A549 (cell line): ENCODE data around the gene ARHGEF6. TPM values are rescaled to one million over a fixed set of nuclear protein-coding genes. Genes with fewer than 3 reads are reported as not detected.
"Not testable (repeated sequence)": the region's sequence is repeated elsewhere in the genome, so short reads cannot be mapped to it uniquely, and the experiment has no call there.

Source experiments
- ATAC-seq, 2 experiments: fragments of 200-7000 bp in 1 of 2; fragments of >200 bp in 1 of 2; cut with Nextera tagmentation in 1 of 2; cut with Tn5 transposase in 1 of 2; 3 replicates each; pipeline versions ENCODE4 v1.8.0 to v1.9.1; 2018 to 2020; ENCODE audit warnings: mild to moderate bottlenecking in 1 of 2, moderate library complexity in 1 of 2
- CTCF ChIA-PET: fragments of 300-600 bp; sonication (Branson Sonifier 250); formaldehyde crosslinking; extraction: SDS; loops from one replicate; lab custom pipeline; 2021; ENCODE audit warnings: antibody characterized with exemption, inconsistent platforms; lab: Yijun Ruan, JAX
- POLR2A ChIA-PET: fragments of 350-600 bp; formaldehyde crosslinking; extraction: SDS; loops from one replicate; lab custom pipeline; 2021; ENCODE audit warnings: antibody characterized with exemption, inconsistent platforms; lab: Yijun Ruan, JAX
- DNase-seq, 2 experiments: peaks; one replicate each; pipeline versions ENCODE4 v3.0.0 to v3.0.0-alpha.2; 2011 to 2016; ENCODE audit warnings: low read depth in 1 of 2, low spot score in 1 of 2
- FAIRE-seq: peaks from 2 replicates; lab custom pipeline; 2011; peaks lifted over from hg19 to GRCh38; lab: Jason Lieb, UNC
- H3K27ac ChIP-seq, 2 experiments: fragments of >200 bp; sonication (Bioruptor Twin); formaldehyde crosslinking; 3 replicates each; pipeline ENCODE4 v1.5.1; 2016 to 2017
- H3K4me1 ChIP-seq: fragments of >200 bp; sonication (Bioruptor Twin); formaldehyde crosslinking; 3 replicates; pipeline ENCODE4 v1.6.1; 2016
- H3K4me2 ChIP-seq: fragments of >200 bp; sonication (Bioruptor Twin); formaldehyde crosslinking; 3 replicates; pipeline ENCODE4 v1.6.1; 2016
- H3K4me3 ChIP-seq: fragments of >200 bp; sonication (Bioruptor Twin); formaldehyde crosslinking; 3 replicates; pipeline ENCODE4 v1.5.1; 2016
- H3K9me3 ChIP-seq: fragments of >200 bp; sonication (Bioruptor Twin); formaldehyde crosslinking; 3 replicates; pipeline ENCODE4 v1.6.1; 2016
- ESRRA ChIP-seq: fragments of 150-350 bp; IDR thresholded peaks from 2 replicates; pipeline ENCODE4 v1.6.1; 2014; ENCODE audit warnings: mild to moderate bottlenecking, low read length, borderline replicate concordance
- FOSB ChIP-seq: fragments of 250-450 bp; sonication (Bioruptor Pico); IDR thresholded peaks from 2 replicates; pipeline ENCODE4 v1.5.0; 2020; ENCODE audit warnings: mild to moderate bottlenecking, moderate library complexity
- GATA3 ChIP-seq: IDR thresholded peaks from 2 replicates; pipeline ENCODE4 v1.6.1; 2012; ENCODE audit warnings: borderline replicate concordance
- HDAC2 ChIP-seq: fragments of 200-600 bp; sonication (generic); IDR thresholded peaks from 2 replicates; pipeline ENCODE4 v1.6.1; 2016
- HOXB5 ChIP-seq: fragments of 250-450 bp; sonication (Bioruptor Pico); IDR thresholded peaks from 2 replicates; pipeline ENCODE4 v1.5.0; 2020; ENCODE audit warnings: mild to moderate bottlenecking, moderate library complexity
- KDM1A ChIP-seq: fragments of 200-600 bp; sonication (generic); IDR thresholded peaks from 2 replicates; pipeline ENCODE4 v1.6.1; 2016; ENCODE audit warnings: low read depth, mild to moderate bottlenecking
- MAZ ChIP-seq: fragments of 150-350 bp; IDR thresholded peaks from 2 replicates; pipeline ENCODE4 v1.6.1; 2014; ENCODE audit warnings: antibody characterized with exemption, low read depth, low read length, borderline replicate concordance
- NPAS2 ChIP-seq: fragments of 250-450 bp; sonication (Bioruptor Pico); IDR thresholded peaks from 2 replicates; pipeline ENCODE4 v1.8.0; 2022; ENCODE audit warnings: mild to moderate bottlenecking, moderate library complexity, borderline replicate concordance
- NR3C1 ChIP-seq: fragments of >200 bp; sonication (Bioruptor Twin); formaldehyde crosslinking; IDR thresholded peaks from 3 replicates; pipeline ENCODE4 v1.6.1; 2017
- PHF8 ChIP-seq: fragments of 200-600 bp; sonication (generic); IDR thresholded peaks from 2 replicates; pipeline ENCODE4 v1.6.1; 2016; ENCODE audit warnings: low read depth, mild to moderate bottlenecking, antibody characterized with exemption, moderate library complexity, borderline replicate concordance
- RAD21 ChIP-seq, 2 experiments: fragments of >200 bp in 1 of 2; sonication (Bioruptor Twin) in 1 of 2; formaldehyde crosslinking in 1 of 2; IDR thresholded peaks in 1 of 2; conservative IDR thresholded peaks in 1 of 2; 2 replicates in 1 of 2; 3 replicates in 1 of 2; pipeline ENCODE4 v1.6.1; 2012 to 2018; ENCODE audit warnings: inconsistent platforms in 1 of 2
- SREBF2 ChIP-seq: fragments of 450-650 bp; IDR thresholded peaks from 2 replicates; pipeline ENCODE4 v1.6.1; 2014; ENCODE audit warnings: mild to moderate bottlenecking, moderate library complexity
- TP53 ChIP-seq: fragments of 250-450 bp; sonication (Bioruptor Pico); IDR thresholded peaks from 2 replicates; pipeline ENCODE4 v1.5.0; 2021; ENCODE audit warnings: mild to moderate bottlenecking, moderate library complexity
- ZFP36 ChIP-seq: fragments of 450-650 bp; IDR thresholded peaks from 2 replicates; pipeline ENCODE4 v1.6.1; 2014; ENCODE audit warnings: borderline replicate concordance; ENCODE audit not compliant: partially characterized antibody
- WGBS: methylation state at CpG from one replicate; pipeline ENCODE4 v1.1.6; 2017; ENCODE audit errors: missing lambda C conversion rate; 5-methylcytosine and 5-hydroxymethylcytosine counted together
- polyA plus RNA-seq, 4 experiments: library from polyadenylated mRNA; depleted of rRNA in 3 of 4; stranded (reverse); fragments of >200 nt; fragmentation: RNase III in 1 of 4; extraction: RNeasy Plus Mini Kit Qiagen cat#74134 plus additional on column Dnase treatment in 1 of 4; gene quantifications; 2 replicates in 3 of 4; 3 replicates in 1 of 4; pipeline ENCODE4 v1.2.3, GENCODE V29; 2011 to 2017
- TF ChIP-seq, protein P1 (sequence below): fragments of 250-450 bp; sonication (Bioruptor Pico); IDR thresholded peaks from 2 replicates; pipeline ENCODE4 v1.5.0; 2020; ENCODE audit warnings: low read depth, mild to moderate bottlenecking, moderate library complexity
- TF ChIP-seq, protein P2 (sequence below): fragments of 250-450 bp; sonication (Bioruptor Pico); IDR thresholded peaks from 2 replicates; pipeline ENCODE4 v1.5.0; 2021; ENCODE audit warnings: mild to moderate bottlenecking, moderate library complexity, borderline replicate concordance
- TF ChIP-seq, protein P3 (sequence below): fragments of >200 bp; sonication (Bioruptor Twin); formaldehyde crosslinking; IDR thresholded peaks from 3 replicates; pipeline ENCODE4 v1.6.1; 2016

Gene ARHGEF6
- polyA plus RNA-seq, 2 of the 4 experiments (the other 2 are of a cell fraction) = 0.10 to 0.30 TPM

DNA sequence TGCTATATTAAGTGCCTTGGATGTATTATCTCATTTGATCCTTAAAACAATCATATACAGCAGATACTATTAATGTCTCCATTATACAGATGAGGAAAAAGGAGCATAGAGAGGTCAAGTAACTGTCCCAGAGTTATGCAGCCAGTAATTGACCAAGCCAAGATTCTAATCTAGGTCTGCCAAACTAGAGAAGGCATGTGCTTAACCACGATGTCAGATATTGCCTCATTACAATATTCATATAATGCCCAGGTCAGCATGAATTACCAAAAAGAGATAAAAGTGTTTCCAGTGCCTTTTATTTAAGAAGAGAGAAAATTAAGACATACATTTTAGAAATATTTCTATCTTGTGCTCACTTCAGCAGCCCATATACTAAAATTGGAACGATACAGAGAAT is 7.1 kb downstream of the ARHGEF6 start:
- POLR2A ChIA-PET = no interaction called here
- WGBS = 43% methylated on average over 2 of the region's 2 CpGs
- ATAC-seq (no peak), FAIRE-seq (no peak)
- Histone ChIP-seq H3K9me3 (no peaks in the 10 kb centered on the region), H3K4me3 (no peak overlapping the region), H3K4me1 (no peaks in the 10 kb centered on the region)
- TF ChIP-seq, protein P1, sequence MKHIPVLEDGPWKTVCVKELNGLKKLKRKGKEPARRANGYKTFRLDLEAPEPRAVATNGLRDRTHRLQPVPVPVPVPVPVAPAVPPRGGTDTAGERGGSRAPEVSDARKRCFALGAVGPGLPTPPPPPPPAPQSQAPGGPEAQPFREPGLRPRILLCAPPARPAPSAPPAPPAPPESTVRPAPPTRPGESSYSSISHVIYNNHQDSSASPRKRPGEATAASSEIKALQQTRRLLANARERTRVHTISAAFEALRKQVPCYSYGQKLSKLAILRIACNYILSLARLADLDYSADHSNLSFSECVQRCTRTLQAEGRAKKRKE (CRISPR knock-in tag) = no peak
- TF ChIP-seq HDAC2 = no peak
- TF ChIP-seq RAD21 (conservative IDR thresholded peaks at IDR 0.05 in 1 of 2, IDR thresholded peaks at IDR 0.05 in 1 of 2) = no peak
- TF ChIP-seq, protein P2, sequence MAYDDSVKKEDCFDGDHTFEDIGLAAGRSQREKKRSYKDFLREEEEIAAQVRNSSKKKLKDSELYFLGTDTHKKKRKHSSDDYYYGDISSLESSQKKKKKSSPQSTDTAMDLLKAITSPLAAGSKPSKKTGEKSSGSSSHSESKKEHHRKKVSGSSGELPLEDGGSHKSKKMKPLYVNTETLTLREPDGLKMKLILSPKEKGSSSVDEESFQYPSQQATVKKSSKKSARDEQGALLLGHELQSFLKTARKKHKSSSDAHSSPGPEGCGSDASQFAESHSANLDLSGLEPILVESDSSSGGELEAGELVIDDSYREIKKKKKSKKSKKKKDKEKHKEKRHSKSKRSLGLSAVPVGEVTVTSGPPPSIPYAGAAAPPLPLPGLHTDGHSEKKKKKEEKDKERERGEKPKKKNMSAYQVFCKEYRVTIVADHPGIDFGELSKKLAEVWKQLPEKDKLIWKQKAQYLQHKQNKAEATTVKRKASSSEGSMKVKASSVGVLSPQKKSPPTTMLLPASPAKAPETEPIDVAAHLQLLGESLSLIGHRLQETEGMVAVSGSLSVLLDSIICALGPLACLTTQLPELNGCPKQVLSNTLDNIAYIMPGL (CRISPR knock-in tag) = no peak
- TF ChIP-seq PHF8 = no peak
- TF ChIP-seq NPAS2 (CRISPR knock-in tag) = no peak
- TF ChIP-seq MAZ = no peak
- no peak for TF ChIP-seq ZFP36
- TF ChIP-seq, protein P3, sequence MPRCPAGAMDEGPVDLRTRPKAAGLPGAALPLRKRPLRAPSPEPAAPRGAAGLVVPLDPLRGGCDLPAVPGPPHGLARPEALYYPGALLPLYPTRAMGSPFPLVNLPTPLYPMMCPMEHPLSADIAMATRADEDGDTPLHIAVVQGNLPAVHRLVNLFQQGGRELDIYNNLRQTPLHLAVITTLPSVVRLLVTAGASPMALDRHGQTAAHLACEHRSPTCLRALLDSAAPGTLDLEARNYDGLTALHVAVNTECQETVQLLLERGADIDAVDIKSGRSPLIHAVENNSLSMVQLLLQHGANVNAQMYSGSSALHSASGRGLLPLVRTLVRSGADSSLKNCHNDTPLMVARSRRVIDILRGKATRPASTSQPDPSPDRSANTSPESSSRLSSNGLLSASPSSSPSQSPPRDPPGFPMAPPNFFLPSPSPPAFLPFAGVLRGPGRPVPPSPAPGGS = no peak
- no peak for TF ChIP-seq KDM1A
- no peak for TF ChIP-seq FOSB (CRISPR knock-in tag)
- TF ChIP-seq SREBF2 = no peak
- no peak for TF ChIP-seq HOXB5 (CRISPR knock-in tag)
- TF ChIP-seq NR3C1 = no peak
- TF ChIP-seq, all 56 proteins: peak for 0
- Histone ChIP-seq H3K27ac (no peak overlapping the region), H3K4me2 (no peak overlapping the region)
- CTCF ChIA-PET = no interaction called here
- DNase-seq = no peak

DNA sequence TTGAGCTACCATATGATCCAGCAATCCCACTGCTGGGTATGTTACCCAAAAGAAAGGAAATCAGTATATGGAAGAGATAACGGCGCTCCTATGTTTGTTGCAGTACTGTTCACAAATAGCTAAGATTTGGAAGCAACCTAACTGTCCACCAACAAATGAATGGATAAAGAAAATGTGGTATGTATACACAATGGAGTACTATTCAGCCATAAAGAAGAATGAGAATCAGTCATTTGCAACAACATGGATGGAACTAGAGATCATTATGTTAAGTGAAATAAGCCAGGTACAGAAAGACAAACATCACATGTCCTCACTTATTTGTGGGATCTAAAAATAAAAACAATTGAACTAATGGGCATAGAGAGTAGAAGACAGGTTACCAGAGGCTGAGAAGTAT is 8.9 kb downstream of the ARHGEF6 start:
- H3K9me3 ChIP-seq, H3K4me3 ChIP-seq, H3K4me1 ChIP-seq, POLR2A ChIA-PET, DNase-seq, H3K4me2 ChIP-seq, ATAC-seq, H3K27ac ChIP-seq: not testable (repeated sequence)
- FAIRE-seq = peak; percentile 56
- CTCF ChIA-PET = interaction anchor here (1.4 kb wide), 1 partner anchor 19 kb away, joined by 3 read pairs; no protein-coding TSS in a partner anchor
- 68% methylated on average over 2 of the region's 2 CpGs for WGBS

DNA sequence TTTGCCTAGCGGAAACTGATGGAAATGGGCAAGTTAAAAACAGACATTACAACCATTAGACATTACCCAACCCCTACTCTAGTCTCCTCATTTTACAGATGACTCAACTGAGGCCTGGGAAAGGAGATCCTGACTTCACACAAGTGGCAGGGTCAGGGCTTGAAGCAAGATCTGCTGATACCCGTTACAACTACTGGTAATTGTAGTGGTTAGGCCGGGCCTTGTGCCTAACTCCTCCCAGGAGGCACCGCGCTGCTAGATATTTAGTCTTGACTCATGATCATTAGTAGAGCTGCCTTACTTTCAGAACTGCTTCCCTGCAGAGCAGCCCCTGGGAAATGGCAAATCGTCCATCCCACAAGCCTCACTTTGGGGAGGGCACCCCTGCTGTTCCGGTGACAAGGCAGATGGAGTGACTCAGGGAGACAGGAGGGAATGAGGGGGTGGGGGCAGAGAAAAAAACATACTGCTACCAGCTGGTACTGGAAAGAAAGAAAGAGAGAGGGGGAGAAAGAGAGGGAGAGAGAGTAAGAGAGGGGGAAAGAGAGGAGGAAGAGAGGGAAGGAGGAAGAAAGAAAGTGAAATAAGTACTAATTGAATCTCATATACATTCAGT is 12.2 kb downstream of the ARHGEF6 start:
- Histone ChIP-seq H3K4me3 (no peak overlapping the region), H3K4me2 (no peak overlapping the region), H3K9me3 (no peaks in the 10 kb centered on the region), H3K27ac (no peak overlapping the region), H3K4me1 (no peaks in the 10 kb centered on the region)
- ChIA-PET CTCF (interaction anchor here (0.6 to 1.5 kb wide), 2 partner anchors 42 to 156 kb away, joined by 4 read pairs; no protein-coding TSS in a partner anchor), POLR2A (interaction anchor here (2.8 kb wide), 1 partner anchor 112 kb away, joined by 11 read pairs; the partner anchor contains the start of gene RBMX)
- WGBS = 85% methylated on average over 7 of the region's 7 CpGs
- DNase-seq (no peak), ATAC-seq (no peak), FAIRE-seq (no peak)
- TF ChIP-seq SREBF2 (no peak), GATA3 (no peak), TP53 (CRISPR knock-in tag) (no peak), HDAC2 (no peak), ESRRA (no peak)
- TF ChIP-seq, protein P2 (CRISPR knock-in tag) = no peak
